GM12801 (cell line): ENCODE data around the gene VPS51.

ENCODE experiments used
- TF ChIP-seq, protein P1 (sequence below): IDR thresholded peaks from one replicate; pipeline ENCODE4 v1.5.1; 2011; ENCODE audit warnings: control low read depth; ENCODE audit not compliant: insufficient read length; ENCODE audit errors: extremely low read depth

VPS51 gene

DNA sequence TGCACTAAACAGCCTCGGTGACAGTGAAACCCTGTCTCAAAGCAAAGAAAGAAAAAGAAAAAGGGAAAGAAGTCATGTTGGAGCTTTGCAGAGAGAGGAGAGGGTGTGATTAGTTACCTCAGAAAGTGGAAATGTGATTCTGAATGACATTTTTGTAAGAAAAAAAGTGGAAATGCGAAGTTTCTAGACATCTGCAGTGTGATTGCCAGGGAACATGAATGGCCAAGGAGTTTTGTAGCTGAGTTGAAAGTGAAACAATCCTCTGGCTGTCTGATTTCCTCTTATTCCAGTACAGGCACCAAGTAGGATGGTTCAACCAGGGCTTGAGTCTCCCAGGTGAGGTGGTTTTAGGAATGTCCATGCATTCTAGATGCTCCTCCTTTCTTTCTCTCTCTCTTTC, 56.1 kb downstream of the VPS51 start:
- TF ChIP-seq, protein P1, sequence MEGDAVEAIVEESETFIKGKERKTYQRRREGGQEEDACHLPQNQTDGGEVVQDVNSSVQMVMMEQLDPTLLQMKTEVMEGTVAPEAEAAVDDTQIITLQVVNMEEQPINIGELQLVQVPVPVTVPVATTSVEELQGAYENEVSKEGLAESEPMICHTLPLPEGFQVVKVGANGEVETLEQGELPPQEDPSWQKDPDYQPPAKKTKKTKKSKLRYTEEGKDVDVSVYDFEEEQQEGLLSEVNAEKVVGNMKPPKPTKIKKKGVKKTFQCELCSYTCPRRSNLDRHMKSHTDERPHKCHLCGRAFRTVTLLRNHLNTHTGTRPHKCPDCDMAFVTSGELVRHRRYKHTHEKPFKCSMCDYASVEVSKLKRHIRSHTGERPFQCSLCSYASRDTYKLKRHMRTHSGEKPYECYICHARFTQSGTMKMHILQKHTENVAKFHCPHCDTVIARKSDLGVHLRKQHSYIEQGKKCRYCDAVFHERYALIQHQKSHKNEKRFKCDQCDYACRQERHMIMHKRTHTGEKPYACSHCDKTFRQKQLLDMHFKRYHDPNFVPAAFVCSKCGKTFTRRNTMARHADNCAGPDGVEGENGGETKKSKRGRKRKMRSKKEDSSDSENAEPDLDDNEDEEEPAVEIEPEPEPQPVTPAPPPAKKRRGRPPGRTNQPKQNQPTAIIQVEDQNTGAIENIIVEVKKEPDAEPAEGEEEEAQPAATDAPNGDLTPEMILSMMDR = no peak

DNA sequence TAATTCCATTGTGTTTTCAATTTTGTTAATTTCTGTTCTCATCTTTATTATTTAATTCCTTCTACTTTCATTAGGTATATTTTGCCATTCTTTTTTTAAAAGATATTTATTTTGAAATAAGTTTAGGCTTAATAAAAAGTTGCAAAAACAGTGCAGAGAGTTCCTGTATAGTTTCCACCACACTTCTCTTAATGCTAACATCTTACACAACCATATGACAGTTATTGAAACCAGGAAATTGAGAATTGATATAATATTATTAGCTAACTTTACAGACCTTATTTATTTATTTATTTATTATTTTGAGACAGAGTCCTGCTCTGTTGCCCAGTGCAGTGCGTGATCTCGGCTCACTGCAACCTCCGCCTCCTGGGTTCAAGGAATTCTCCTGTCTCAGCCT, 60.2 kb downstream of the VPS51 start:
- TF ChIP-seq, protein P1 = no peak

DNA sequence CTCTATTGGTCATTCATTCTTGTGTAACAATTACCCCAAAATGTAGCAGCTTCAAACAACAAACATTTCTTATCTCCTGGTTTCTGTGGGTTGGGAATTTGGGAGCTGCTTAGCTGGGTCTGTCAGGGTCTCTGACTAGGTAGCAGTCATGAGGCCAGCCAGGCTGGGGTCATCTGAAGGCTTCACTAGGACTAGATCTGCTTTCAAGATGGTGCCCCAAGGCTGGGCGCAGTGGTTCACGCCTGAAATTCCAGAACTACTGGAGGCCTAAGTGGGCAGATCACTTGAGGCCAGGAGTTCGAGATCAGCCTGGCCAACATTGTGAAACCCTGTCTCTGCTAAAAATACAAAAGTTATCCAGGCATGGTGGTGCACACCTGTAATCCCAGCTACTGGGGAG, 60.9 kb downstream of the VPS51 start:
- TF ChIP-seq, protein P1 = no peak

DNA sequence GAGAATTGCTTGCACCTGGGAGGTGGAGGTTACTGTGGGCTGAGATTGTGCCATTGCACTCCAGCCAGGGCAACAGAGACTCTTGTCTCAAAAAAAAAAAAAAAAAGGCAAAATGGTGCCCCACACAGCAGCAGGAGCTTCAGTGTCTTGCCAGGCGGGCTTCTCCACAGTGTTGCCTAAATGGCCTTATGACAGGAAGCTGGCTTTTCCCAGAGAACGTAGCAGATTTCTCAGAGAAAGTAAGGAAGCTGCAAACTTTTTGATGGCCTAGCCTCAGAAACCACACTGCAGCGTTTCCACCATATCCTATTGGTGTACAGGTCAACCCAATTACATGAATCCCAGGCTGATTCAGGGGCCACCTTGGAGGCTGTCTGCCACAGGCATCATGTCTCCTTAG, 61.3 kb downstream of the VPS51 start:
- TF ChIP-seq, protein P1 = no peak

DNA sequence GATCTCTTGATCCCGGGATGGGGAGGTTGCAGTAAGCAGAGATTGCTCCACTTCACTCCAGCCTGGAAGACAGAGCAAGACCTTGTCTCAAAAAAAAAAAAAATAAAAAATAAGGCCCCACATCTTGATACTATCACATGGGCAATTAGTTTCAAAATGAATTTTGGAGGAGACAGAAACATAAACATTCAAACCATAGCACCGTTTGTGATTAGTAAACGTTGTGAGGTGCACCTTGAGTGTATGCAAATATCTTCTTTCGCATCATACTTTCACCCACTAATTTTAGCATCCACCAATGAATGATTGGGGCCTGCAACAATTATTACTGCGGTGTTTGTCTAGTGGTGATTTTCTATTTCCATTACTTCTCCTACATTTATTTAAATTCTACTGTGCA, 63.0 kb downstream of the VPS51 start:
- TF ChIP-seq, protein P1 = no peak

DNA sequence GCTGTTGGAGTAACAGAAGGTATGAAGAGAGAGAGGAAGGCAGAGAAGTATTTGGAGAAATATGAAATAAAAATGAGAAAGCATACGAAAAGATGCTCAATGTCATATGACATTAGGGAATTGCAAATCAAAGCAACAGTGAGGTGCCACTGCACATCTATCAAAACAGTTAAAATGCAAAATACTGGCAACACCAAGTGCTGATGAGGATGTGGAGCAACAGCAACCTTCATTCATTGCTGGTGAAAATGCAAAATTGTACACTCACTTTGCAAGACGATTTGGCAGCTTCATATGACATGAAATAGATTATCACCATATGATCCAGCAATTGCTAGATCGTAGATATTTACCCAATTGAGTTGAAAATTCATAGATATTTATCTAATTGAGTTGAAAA, 64.6 kb downstream of the VPS51 start:
- TF ChIP-seq, protein P1 = no peak
